HepG2 (cell line): ENCODE measurements around the gene GMPPB. TPM values are rescaled to one million over a fixed set of nuclear protein-coding genes. Genes with fewer than 3 reads are reported as not detected.

Source experiments
- CAMTA2 ChIP-seq: sonication (generic); formaldehyde crosslinking; IDR thresholded peaks from 2 replicates; pipeline ENCODE4 v1.4.0; 2020; ENCODE audit warnings: mild to moderate bottlenecking, missing genetic modification reagents, borderline replicate concordance
- DMAP1 ChIP-seq: IDR thresholded peaks from 2 replicates; pipeline ENCODE4 v1.6.1; 2016
- KLF13 ChIP-seq: sonication (generic); formaldehyde crosslinking; IDR thresholded peaks from 2 replicates; pipeline ENCODE4 v1.4.0; 2020; ENCODE audit warnings: mild to moderate bottlenecking, missing genetic modification reagents
- PITX1 ChIP-seq: sonication (generic); formaldehyde crosslinking; IDR thresholded peaks from 2 replicates; pipeline ENCODE4 v1.5.1; 2020; ENCODE audit warnings: mild to moderate bottlenecking, missing genetic modification reagents
- SUZ12 ChIP-seq: fragments of 150-350 bp; IDR thresholded peaks from 2 replicates; pipeline ENCODE4 v1.6.1; 2014; ENCODE audit warnings: low read depth, low read length
- ZBTB7A ChIP-seq: sonication (generic); formaldehyde crosslinking; IDR thresholded peaks from 2 replicates; pipeline ENCODE4 v1.8.0; 2022; ENCODE audit warnings: mild to moderate bottlenecking, missing genetic modification reagents
- ZKSCAN8 ChIP-seq: IDR thresholded peaks from 2 replicates; pipeline ENCODE4 v1.6.1; 2016; ENCODE audit warnings: borderline replicate concordance, missing genetic modification reagents, missing compliant biosample characterization
- ZNF550 ChIP-seq: sonication (generic); formaldehyde crosslinking; IDR thresholded peaks from 2 replicates; pipeline ENCODE4 v1.4.0; 2020; ENCODE audit warnings: mild to moderate bottlenecking, missing genetic modification reagents, borderline replicate concordance
- ZSCAN20 ChIP-seq: sonication (generic); formaldehyde crosslinking; IDR thresholded peaks from 2 replicates; pipeline ENCODE4 v1.4.0; 2020; ENCODE audit warnings: missing genetic modification reagents, mild to moderate bottlenecking, borderline replicate concordance
- ZSCAN25 ChIP-seq: sonication (generic); formaldehyde crosslinking; IDR thresholded peaks from 2 replicates; pipeline ENCODE4 v1.8.0; 2022; ENCODE audit warnings: mild to moderate bottlenecking, missing genetic modification reagents
- polyA plus RNA-seq, 8 experiments: library from polyadenylated mRNA; depleted of rRNA in 3 of 8; stranded (reverse) in 7 of 8; unstranded in 1 of 8; fragments of >200 nt; fragmentation: Illumina TruSeq in 4 of 8; extraction: Trizol in 4 of 8; gene quantifications; 2 replicates each; pipeline versions ENCODE4 v1.2.1 to v1.2.3, GENCODE V29; 2011 to 2016; ENCODE audit warnings: low read depth in 4 of 8, missing spikeins in 1 of 8, mixed read lengths in 1 of 8; ENCODE audit not compliant: insufficient read depth in 1 of 8
- total RNA-seq, 5 experiments: library from RNA; depleted of rRNA; stranded (reverse); fragments of >200 nt; fragmentation: Illumina TruSeq; extraction: Trizol; gene quantifications; 2 replicates each; pipeline ENCODE4 v1.2.3, GENCODE V29; 2016; ENCODE audit warnings: low read depth in 1 of 5
- TF ChIP-seq, protein P1 (sequence below): sonication (generic); formaldehyde crosslinking; IDR thresholded peaks from 2 replicates; pipeline ENCODE4 v1.4.0; 2020; ENCODE audit warnings: missing genetic modification reagents
- TF ChIP-seq, protein P2 (sequence below): sonication (generic); formaldehyde crosslinking; IDR thresholded peaks from 2 replicates; pipeline ENCODE4 v1.5.0; 2020; ENCODE audit warnings: missing genetic modification reagents
- TF ChIP-seq, protein P3 (sequence below): sonication (generic); formaldehyde crosslinking; IDR thresholded peaks from 2 replicates; pipeline ENCODE4 v1.5.0; 2020; ENCODE audit warnings: missing genetic modification reagents, mild to moderate bottlenecking, borderline replicate concordance
- TF ChIP-seq, protein P4 (sequence below): sonication (generic); formaldehyde crosslinking; IDR thresholded peaks from 2 replicates; pipeline ENCODE4 v1.8.1; 2023; ENCODE audit warnings: mild to moderate bottlenecking, missing genetic modification reagents
- TF ChIP-seq, protein P5 (sequence below), 2 experiments: sonication (generic) in 1 of 2; formaldehyde crosslinking in 1 of 2; IDR thresholded peaks; 2 replicates each; pipeline versions ENCODE4 v1.5.1 to v1.6.1; 2011 to 2020; ENCODE audit warnings: borderline replicate concordance in 1 of 2, low read depth in 1 of 2, low read length in 1 of 2, mild to moderate bottlenecking in 1 of 2, missing genetic modification reagents in 1 of 2, moderate library complexity in 1 of 2
- TF ChIP-seq, protein P6 (sequence below): sonication (generic); formaldehyde crosslinking; conservative IDR thresholded peaks from 2 replicates; pipeline ENCODE4 v1.4.0; 2020; ENCODE audit warnings: mild to moderate bottlenecking, missing genetic modification reagents, moderate library complexity

Gene GMPPB
- total and polyA plus RNA-seq, 2 of the 13 experiments (the other 11 are each of a cell fraction or from before 2014, with no cell fraction given) = 6.5 to 23.1 TPM

DNA sequence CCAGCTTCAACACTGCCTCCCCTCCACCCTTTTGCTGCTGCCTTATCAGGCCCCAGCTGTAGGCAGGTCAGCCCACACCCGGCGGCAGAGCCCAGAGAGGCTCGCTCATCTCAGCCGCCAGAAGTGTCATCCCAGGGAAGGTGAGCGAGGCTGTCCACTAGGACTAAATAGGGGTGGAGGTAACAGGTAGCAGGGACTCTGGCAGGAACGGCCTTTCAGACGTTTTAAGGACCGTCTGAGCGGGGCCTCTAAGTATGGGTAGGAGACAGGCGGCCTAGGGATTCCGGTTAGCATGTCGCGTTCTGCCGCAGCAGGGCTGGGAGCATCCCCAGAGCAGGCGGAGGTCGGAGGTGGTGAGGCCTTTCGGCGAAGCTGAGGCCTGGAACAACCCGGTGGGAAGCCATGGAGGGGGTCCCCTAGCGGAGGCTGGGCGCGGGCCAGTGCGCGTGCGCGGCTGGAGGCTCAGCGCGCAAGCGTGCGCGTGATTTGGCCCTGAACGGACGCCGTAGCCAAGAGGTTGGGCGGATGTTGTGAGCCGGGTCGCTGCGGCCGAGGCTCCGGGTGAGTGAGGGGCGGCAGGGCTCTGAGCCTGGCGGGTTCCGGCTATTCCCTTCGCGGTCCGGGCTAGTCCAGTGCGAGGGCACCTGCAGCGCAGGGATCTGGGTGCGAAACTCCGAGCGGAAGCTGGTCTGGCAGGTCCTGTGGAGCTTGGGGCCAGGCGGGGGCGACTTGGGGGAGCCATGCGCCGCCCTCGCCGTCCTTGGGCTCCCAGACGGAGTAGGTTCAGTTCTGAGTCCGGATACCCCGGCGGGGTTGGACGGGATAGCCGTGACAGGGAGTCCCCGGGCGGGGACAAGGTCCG, 34.5 kb downstream of the GMPPB start, which contains the start of the genes MST1 and RNF123 (continued):
- TF ChIP-seq, protein P1, sequence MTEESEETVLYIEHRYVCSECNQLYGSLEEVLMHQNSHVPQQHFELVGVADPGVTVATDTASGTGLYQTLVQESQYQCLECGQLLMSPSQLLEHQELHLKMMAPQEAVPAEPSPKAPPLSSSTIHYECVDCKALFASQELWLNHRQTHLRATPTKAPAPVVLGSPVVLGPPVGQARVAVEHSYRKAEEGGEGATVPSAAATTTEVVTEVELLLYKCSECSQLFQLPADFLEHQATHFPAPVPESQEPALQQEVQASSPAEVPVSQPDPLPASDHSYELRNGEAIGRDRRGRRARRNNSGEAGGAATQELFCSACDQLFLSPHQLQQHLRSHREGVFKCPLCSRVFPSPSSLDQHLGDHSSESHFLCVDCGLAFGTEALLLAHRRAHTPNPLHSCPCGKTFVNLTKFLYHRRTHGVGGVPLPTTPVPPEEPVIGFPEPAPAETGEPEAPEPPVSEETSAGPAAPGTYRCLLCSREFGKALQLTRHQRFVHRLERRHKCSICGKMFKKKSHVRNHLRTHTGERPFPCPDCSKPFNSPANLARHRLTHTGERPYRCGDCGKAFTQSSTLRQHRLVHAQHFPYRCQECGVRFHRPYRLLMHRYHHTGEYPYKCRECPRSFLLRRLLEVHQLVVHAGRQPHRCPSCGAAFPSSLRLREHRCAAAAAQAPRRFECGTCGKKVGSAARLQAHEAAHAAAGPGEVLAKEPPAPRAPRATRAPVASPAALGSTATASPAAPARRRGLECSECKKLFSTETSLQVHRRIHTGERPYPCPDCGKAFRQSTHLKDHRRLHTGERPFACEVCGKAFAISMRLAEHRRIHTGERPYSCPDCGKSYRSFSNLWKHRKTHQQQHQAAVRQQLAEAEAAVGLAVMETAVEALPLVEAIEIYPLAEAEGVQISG (CRISPR knock-in tag) = peak; percentile 87
- peak; percentile 71 for TF ChIP-seq PITX1
- TF ChIP-seq ZKSCAN8 (CRISPR knock-in tag) = no peak
- no peak for TF ChIP-seq CAMTA2 (CRISPR knock-in tag)
- TF ChIP-seq, protein P2, sequence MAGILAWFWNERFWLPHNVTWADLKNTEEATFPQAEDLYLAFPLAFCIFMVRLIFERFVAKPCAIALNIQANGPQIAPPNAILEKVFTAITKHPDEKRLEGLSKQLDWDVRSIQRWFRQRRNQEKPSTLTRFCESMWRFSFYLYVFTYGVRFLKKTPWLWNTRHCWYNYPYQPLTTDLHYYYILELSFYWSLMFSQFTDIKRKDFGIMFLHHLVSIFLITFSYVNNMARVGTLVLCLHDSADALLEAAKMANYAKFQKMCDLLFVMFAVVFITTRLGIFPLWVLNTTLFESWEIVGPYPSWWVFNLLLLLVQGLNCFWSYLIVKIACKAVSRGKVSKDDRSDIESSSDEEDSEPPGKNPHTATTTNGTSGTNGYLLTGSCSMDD (CRISPR knock-in tag) = no peak
- TF ChIP-seq, protein P3, sequence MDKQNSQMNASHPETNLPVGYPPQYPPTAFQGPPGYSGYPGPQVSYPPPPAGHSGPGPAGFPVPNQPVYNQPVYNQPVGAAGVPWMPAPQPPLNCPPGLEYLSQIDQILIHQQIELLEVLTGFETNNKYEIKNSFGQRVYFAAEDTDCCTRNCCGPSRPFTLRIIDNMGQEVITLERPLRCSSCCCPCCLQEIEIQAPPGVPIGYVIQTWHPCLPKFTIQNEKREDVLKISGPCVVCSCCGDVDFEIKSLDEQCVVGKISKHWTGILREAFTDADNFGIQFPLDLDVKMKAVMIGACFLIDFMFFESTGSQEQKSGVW (CRISPR knock-in tag) = no peak
- TF ChIP-seq, protein P4, sequence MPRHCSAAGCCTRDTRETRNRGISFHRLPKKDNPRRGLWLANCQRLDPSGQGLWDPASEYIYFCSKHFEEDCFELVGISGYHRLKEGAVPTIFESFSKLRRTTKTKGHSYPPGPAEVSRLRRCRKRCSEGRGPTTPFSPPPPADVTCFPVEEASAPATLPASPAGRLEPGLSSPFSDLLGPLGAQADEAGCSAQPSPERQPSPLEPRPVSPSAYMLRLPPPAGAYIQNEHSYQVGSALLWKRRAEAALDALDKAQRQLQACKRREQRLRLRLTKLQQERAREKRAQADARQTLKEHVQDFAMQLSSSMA (CRISPR knock-in tag) = no peak
- TF ChIP-seq, protein P5, sequence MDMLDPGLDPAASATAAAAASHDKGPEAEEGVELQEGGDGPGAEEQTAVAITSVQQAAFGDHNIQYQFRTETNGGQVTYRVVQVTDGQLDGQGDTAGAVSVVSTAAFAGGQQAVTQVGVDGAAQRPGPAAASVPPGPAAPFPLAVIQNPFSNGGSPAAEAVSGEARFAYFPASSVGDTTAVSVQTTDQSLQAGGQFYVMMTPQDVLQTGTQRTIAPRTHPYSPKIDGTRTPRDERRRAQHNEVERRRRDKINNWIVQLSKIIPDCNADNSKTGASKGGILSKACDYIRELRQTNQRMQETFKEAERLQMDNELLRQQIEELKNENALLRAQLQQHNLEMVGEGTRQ (IDR thresholded peaks at IDR 0.05; ENCODE audit: low read depth, low read length) = no peak
- TF ChIP-seq, protein P5 (CRISPR knock-in tag; IDR thresholded peaks at IDR 0.05; ENCODE audit: borderline replicate concordance) = no peak; the same call in 1 of the 2 replicates
- TF ChIP-seq, protein P6, sequence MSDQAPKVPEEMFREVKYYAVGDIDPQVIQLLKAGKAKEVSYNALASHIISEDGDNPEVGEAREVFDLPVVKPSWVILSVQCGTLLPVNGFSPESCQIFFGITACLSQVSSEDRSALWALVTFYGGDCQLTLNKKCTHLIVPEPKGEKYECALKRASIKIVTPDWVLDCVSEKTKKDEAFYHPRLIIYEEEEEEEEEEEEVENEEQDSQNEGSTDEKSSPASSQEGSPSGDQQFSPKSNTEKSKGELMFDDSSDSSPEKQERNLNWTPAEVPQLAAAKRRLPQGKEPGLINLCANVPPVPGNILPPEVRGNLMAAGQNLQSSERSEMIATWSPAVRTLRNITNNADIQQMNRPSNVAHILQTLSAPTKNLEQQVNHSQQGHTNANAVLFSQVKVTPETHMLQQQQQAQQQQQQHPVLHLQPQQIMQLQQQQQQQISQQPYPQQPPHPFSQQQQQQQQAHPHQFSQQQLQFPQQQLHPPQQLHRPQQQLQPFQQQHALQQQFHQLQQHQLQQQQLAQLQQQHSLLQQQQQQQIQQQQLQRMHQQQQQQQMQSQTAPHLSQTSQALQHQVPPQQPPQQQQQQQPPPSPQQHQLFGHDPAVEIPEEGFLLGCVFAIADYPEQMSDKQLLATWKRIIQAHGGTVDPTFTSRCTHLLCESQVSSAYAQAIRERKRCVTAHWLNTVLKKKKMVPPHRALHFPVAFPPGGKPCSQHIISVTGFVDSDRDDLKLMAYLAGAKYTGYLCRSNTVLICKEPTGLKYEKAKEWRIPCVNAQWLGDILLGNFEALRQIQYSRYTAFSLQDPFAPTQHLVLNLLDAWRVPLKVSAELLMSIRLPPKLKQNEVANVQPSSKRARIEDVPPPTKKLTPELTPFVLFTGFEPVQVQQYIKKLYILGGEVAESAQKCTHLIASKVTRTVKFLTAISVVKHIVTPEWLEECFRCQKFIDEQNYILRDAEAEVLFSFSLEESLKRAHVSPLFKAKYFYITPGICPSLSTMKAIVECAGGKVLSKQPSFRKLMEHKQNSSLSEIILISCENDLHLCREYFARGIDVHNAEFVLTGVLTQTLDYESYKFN (CRISPR knock-in tag) = peak; percentile 57; the same call in 1 of the 2 replicates
- no peak for TF ChIP-seq DMAP1 (CRISPR knock-in tag)
- TF ChIP-seq ZNF550 (CRISPR knock-in tag) = no peak
- TF ChIP-seq KLF13 (CRISPR knock-in tag) = no peak
- TF ChIP-seq ZSCAN25 = peak; percentile 62; the same call in 1 of the 2 replicates
- TF ChIP-seq SUZ12 = no peak
- TF ChIP-seq ZSCAN20 (CRISPR knock-in tag) = no peak
- peak; percentile 56; the same call in 1 of the 2 replicates for TF ChIP-seq ZBTB7A (CRISPR knock-in tag)
